NCI-H748 treated with DMSO at 0.1 percent for 48 hours (cell line): ENCODE measurements around the gene NUDC.
"Not testable (repeated sequence)": the region's sequence is repeated elsewhere in the genome, so short reads cannot be mapped to it uniquely, and the experiment has no call there.

Experiments
- DNase-seq: peaks from one replicate; lab custom pipeline; 2025; lab: John Stamatoyannopoulos, UW

Gene NUDC

DNA sequence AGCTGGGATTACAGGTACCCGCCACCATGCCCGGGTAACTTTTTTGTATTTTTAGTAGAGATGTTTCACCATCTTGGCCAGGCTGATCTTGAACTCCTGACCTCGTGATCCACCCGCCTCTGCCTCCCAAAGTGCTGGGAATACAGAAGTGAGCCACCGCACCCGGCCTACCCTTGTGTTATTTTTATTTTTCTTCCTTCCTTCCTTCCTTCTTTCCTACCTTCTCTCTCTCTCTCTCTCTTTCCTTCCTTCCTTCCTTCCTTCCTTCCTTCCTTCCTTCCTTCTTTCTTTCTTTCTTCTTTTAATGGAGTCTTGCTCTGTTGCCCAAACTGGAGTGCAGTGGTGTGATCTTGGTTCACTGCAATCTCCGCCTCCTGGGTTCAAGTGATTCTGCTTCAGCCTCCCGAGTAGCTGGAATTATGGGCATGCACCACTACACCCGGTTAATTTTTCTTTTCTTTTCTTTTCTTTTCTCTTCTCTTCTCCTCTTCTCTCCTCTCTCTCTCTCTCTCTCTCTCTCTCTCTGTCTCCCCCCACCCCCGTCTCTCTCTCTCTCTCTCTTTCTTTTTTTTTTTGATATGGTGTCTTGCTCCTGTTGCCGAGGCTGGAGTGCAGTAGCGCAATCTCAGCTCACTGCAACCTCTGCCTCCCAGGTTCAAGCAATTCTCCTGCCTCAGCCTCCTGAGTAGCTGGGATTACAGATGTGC, 68.0 kb downstream of the NUDC start:
- DNase-seq, result not testable (repeated sequence)

DNA sequence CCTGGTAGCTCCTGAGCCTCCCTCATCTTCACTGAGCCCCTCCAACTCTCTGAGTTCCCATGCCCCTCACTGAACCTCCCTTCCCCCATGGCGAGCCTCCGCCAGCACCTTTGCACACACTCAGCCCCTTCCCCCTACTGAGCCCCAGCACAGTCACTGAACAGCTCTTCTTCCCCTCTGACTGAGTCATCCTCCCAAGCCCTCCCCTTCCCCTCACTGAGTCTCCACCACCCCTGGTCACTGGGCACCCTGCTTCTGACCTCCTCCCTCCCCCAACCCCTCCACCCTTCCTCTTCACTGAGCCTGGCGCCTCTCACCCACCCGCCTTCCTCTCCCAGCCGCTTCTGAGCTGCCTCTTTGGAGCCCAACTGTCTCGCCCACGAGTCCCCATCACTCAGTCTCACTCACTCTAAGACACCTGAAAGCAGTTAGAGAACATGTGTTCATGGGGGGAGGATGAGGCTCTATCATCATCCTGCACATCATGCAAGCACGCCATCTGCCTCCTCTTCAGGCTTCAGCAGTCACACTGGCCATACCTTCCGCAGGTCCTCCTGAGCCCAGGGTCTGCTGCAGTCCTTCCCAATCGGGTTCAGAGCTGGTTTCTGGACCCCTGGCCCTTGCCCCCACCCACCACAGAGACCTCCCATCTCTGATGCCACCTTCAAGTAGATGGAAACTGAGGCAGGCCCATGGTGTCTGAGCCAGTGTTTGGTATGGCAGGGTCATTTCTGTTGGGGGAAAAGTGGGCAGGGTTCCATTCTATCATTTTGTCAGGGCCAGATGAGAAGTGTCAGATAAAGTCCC, 70.0 kb downstream of the NUDC start:
- DNase-seq, result no peak

DNA sequence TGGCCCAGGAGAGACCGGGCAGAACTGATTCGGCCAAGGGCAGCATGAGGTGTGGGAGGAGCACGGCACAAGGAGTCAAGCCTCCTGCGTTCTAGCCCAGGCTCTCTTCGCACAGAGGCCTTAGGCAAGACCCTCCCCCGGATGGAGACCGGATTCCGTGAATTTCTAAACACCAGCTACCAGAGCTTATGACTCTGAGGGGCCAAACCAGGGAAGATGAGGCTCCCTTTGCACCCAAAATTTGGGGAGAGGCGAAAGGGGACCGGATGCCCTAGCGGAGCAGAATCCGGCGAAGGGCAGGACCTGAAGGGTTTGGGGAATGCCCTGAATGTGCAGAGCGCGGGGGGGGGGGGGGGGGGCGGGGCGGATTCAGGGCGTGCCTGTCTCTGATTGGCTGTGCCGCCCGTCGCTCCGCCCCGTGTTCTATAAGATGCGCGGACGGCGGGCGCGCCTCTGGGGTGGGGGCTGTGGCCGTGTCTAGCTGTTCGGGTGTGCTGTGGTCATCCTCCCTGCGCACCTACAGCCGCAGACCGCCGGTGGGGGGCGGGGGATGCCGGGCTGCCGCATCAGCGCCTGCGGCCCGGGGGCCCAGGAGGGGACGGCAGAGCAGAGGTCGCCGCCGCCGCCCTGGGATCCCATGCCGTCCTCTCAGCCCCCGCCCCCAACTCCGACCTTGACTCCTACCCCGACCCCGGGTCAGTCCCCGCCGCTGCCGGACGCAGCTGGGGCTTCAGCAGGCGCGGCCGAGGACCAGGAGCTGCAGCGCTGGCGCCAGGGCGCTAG, 71.9 kb downstream of the NUDC start, which contains the start of gene TRNP1:
TRNP1 (plus strand) TSS at position 456 of the 783 bp plus-strand sequence; CDS start at position 551, 95 bp downstream.
- DNase-seq, result peak; percentile 49

DNA sequence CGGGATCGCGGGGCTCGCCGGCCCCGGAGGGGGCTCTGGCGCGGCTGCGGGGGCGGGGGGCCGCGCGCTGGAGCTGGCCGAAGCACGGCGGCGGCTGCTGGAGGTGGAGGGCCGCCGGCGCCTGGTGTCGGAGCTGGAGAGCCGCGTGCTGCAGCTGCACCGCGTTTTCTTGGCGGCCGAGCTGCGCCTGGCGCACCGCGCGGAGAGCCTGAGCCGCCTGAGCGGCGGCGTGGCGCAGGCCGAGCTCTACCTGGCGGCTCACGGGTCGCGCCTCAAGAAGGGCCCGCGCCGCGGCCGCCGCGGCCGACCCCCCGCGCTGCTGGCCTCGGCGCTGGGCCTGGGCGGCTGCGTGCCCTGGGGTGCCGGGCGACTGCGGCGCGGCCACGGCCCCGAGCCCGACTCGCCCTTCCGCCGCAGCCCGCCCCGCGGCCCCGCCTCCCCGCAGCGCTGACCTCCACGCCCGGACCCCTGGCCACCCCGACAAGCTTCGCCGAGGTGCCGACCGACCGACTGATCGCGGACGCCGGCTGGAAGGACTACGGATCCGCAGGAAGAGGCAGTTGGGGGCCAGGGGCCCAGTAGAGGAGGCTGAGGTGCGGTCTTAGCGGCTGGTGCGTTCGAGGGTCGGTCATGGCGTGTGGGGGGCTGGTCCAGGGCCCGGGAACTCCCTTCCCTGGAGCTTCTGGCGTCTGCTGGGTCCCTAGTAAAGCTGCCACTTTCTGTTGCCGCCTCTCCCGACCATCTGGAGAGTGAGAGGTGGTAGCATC, 72.7 kb downstream of the NUDC start:
- DNase-seq, result no peak

DNA sequence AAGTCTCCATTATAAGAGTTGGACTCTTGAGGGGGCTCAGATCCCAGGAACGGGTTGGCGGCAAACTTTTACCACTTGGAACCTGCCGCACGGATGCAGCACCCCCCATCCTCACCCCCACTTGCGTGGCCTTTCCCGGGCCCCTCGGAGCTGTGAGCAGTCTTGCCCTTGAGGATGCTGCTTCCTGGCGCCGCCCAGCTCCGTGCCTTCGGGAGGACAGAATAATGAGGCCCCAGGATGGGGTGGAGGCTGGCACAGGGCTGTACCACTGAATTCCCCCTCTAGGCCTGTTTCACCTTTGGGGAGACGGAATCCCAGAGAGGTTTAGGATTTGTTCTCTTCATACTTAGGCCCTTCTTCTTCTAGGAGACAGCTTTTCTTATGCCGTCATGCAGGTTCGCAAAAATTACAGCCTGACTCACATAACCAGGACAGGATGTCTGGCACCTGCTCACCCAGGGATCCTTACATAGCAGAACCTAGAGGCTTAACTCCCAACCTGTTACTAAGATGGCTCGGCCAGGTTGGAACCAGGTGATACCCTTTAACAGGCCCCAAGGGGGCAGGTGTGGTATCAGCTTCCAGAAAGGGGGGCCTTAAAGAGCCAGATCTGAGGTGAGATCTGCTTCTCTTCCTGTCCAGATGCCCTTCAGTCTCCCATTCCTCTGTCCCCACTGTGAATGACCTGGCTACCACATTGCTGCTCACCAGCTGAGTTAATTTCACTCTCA, 73.4 kb downstream of the NUDC start:
- DNase-seq, result no peak

DNA sequence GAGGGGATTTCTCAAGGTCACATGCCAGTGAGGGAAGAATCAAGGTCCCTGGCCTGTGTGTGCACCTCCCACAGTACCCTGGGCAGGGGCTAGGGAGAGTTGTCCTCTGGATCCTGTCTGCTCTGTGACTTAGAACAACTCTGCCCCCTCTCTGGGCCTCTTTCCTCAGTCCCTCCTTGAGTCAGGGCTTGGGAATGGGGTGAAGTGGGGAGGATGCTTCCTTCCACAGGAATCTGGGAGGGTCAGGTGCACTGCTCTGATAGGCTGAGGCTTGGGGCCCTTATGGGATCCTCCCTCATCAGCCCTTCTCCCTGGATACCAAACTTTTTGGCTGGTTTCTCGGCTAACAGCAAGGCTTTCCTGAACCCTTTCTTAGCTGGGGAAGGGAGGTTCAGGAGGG, 74.5 kb downstream of the NUDC start:
- DNase-seq, result no peak
